HepG2 (cell line): ENCODE measurements around the gene HSP90AB1. TPM values are rescaled to one million over a fixed set of nuclear protein-coding genes. Genes with fewer than 3 reads are reported as not detected.
A peak's percentile ranks its signal among the peaks of the same experiment; 100 is the strongest.
"Not testable (repeated sequence)": the region's sequence is repeated elsewhere in the genome, so short reads cannot be mapped to it uniquely, and the experiment has no call there.

Experiments used
- ATAC-seq: fragments of 200-7000 bp; cut with Tn5 transposase; 3 replicates; pipeline ENCODE4 v1.9.1; 2020; ENCODE audit warnings: mild to moderate bottlenecking, moderate library complexity
- BruUV-seq: library from RNA; stranded (reverse); fragments of 400-500 nt; replicated peaks from 2 replicates; lab custom pipeline; 2021; lab: Mats Ljungman, UMichigan
- CTCF ChIA-PET: fragments of 300-600 bp; formaldehyde crosslinking; extraction: SDS; loops from one replicate; lab custom pipeline; 2021; ENCODE audit warnings: low total read pairs, inconsistent platforms, low intra/inter-chr PET ratio; lab: Yijun Ruan, JAX
- POLR2A ChIA-PET: fragments of 350-600 bp; sonication (Branson Sonifier 250); formaldehyde crosslinking; loops from one replicate; lab custom pipeline; 2020; ENCODE audit warnings: antibody characterized with exemption, inconsistent platforms; lab: Yijun Ruan, JAX
- DNase-seq: peaks from one replicate; pipeline ENCODE4 v3.0.0-alpha.2; 2015; ENCODE audit warnings: low spot score
- FAIRE-seq: peaks from 3 replicates; lab custom pipeline; 2011; peaks lifted over from hg19 to GRCh38; lab: Jason Lieb, UNC
- H2AFZ ChIP-seq: one replicate; pipeline ENCODE4 v1.6.1; 2011; ENCODE audit warnings: low read length, inconsistent platforms
- H3K27ac ChIP-seq: fragments of 300-600 bp; 3 replicates; pipeline ENCODE4 v1.8.0; 2011; ENCODE audit warnings: mixed run types, mild to moderate bottlenecking, mixed read lengths, low read length, inconsistent platforms; ENCODE audit not compliant: insufficient read depth; ENCODE audit errors: extremely low read length
- H3K27me3 ChIP-seq, 2 experiments: fragments of 200-600 bp in 1 of 2; 2 replicates in 1 of 2; 3 replicates in 1 of 2; pipeline versions ENCODE4 v1.6.0 to v1.8.0; 2011; ENCODE audit warnings: low read length in 2 of 2, mild to moderate bottlenecking in 2 of 2, moderate library complexity in 2 of 2, inconsistent platforms in 1 of 2; ENCODE audit not compliant: insufficient read depth in 2 of 2, control insufficient read depth in 1 of 2
- H3K36me3 ChIP-seq, 2 experiments: fragments of 200-600 bp in 1 of 2; replicated peaks in 1 of 2; 2 replicates in 1 of 2; 3 replicates in 1 of 2; pipeline versions ENCODE4 v1.5.1 to v1.8.0; 2011; ENCODE audit warnings: low read length in 2 of 2, inconsistent platforms in 1 of 2; ENCODE audit not compliant: insufficient read depth in 2 of 2, control insufficient read depth in 1 of 2
- H3K4me1 ChIP-seq: 2 replicates; pipeline ENCODE4 v1.5.1; 2012; ENCODE audit warnings: low read length, inconsistent platforms; ENCODE audit not compliant: insufficient read depth
- H3K4me2 ChIP-seq: 2 replicates; pipeline ENCODE4 v1.6.0; 2011; ENCODE audit warnings: low read depth, low read length, inconsistent platforms
- H3K4me3 ChIP-seq, 3 experiments: fragments of 200-600 bp in 1 of 3; sonication (generic), shearing (Covaris generic) in 1 of 3; replicated peaks in 1 of 3; 2 replicates each; pipeline ENCODE4 v1.5.1; 2011 to 2016; ENCODE audit warnings: low read length in 3 of 3, inconsistent platforms in 2 of 3, low read depth in 2 of 3, mild to moderate bottlenecking in 2 of 3, control low read depth in 1 of 3, mixed read lengths in 1 of 3; ENCODE audit not compliant: insufficient read depth in 1 of 3
- H3K79me2 ChIP-seq: one replicate; pipeline ENCODE4 v1.6.1; 2011; ENCODE audit warnings: low read length, inconsistent platforms; ENCODE audit not compliant: insufficient read depth
- H3K9ac ChIP-seq: 2 replicates; pipeline ENCODE4 v1.6.0; 2011; ENCODE audit warnings: mild to moderate bottlenecking, low read depth, low read length, inconsistent platforms; ENCODE audit not compliant: insufficient read depth
- H3K9me3 ChIP-seq: 2 replicates; pipeline ENCODE4 v1.5.1; 2012; ENCODE audit warnings: mild to moderate bottlenecking, low read length
- H4K20me1 ChIP-seq: 2 replicates; pipeline ENCODE4 v1.6.0; 2011; ENCODE audit warnings: inconsistent platforms, mild to moderate bottlenecking, low read length, moderate library complexity; ENCODE audit not compliant: insufficient read depth
- DZIP1 ChIP-seq: sonication (generic); formaldehyde crosslinking; IDR thresholded peaks from 2 replicates; pipeline ENCODE4 v1.5.0; 2020; ENCODE audit warnings: mild to moderate bottlenecking, missing genetic modification reagents
- NCOA2 ChIP-seq: sonication (generic); formaldehyde crosslinking; IDR thresholded peaks from 2 replicates; pipeline ENCODE4 v1.8.0; 2022; ENCODE audit warnings: inconsistent platforms
- POLR2AphosphoS2 ChIP-seq: IDR thresholded peaks from 2 replicates; pipeline ENCODE4 v1.6.1; 2011; ENCODE audit warnings: low read depth, low read length, improper control_type of control experiment
- ZNF260 ChIP-seq: sonication (generic); formaldehyde crosslinking; IDR thresholded peaks from 2 replicates; pipeline ENCODE4 v1.4.0; 2020; ENCODE audit warnings: missing genetic modification reagents, low read depth, mild to moderate bottlenecking, borderline replicate concordance
- WGBS: methylation state at CpG from one replicate; pipeline ENCODE4 v1.1.6; 2017; ENCODE audit warnings: low lambda C conversion rate; 5-methylcytosine and 5-hydroxymethylcytosine counted together
- in situ Hi-C: cut with HindIII; loops from 2 replicates; pipeline ENCODE4 v1.10.0; 2017; ENCODE audit warnings: low pct_unique_long_range_greater_than_20kb; ENCODE audit not compliant: extremely low pct_ligation_motif_present
- intact Hi-C: fragments of 100-400 bp; cut with micrococcal nuclease; formaldehyde crosslinking; loops from one replicate; pipeline ENCODE4 v1.10.0; 2022; ENCODE audit not compliant: unreplicated experiment
- polyA plus RNA-seq, 8 experiments: library from polyadenylated mRNA; depleted of rRNA in 3 of 8; stranded (reverse) in 7 of 8; unstranded in 1 of 8; fragments of >200 nt; fragmentation: Illumina TruSeq in 4 of 8; extraction: Trizol in 4 of 8; gene quantifications; 2 replicates each; pipeline versions ENCODE4 v1.2.1 to v1.2.3, GENCODE V29; 2011 to 2016; ENCODE audit warnings: low read depth in 4 of 8, missing spikeins in 1 of 8, mixed read lengths in 1 of 8; ENCODE audit not compliant: insufficient read depth in 1 of 8
- total RNA-seq, 5 experiments: library from RNA; depleted of rRNA; stranded (reverse); fragments of >200 nt; fragmentation: Illumina TruSeq; extraction: Trizol; gene quantifications; 2 replicates each; pipeline ENCODE4 v1.2.3, GENCODE V29; 2016; ENCODE audit warnings: low read depth in 1 of 5

HSP90AB1 gene
- total and polyA plus RNA-seq, 2 of the 13 experiments (the other 11 are each of a cell fraction or from before 2014, with no cell fraction given): 1,325 to 1,472 TPM

GRCh38 chr6:44231426-44231825 is 15.5 kb upstream of the HSP90AB1 start:
- 98% methylated on average over 9 of the region's 9 CpGs for WGBS
- DNase-seq, FAIRE-seq, H4K20me1 ChIP-seq, in situ Hi-C loops, H3K4me3 ChIP-seq, H3K9me3 ChIP-seq, H2AFZ ChIP-seq, H3K4me2 ChIP-seq, CTCF ChIA-PET, ATAC-seq, H3K27ac ChIP-seq, BruUV-seq, POLR2A ChIA-PET, intact Hi-C loops, H3K9ac ChIP-seq, H3K79me2 ChIP-seq, H3K27me3 ChIP-seq: not testable (repeated sequence)
- Histone ChIP-seq H3K36me3 (peaks cover 11 to 24% of the 10 kb centered on the region in 2 experiments), H3K4me1 (peaks cover 48% of the 10 kb centered on the region)

- Histone ChIP-seq H3K9ac (no peak overlapping the region), H4K20me1 (no peaks in the 10 kb centered on the region), H3K4me1 (peaks cover 53% of the 10 kb centered on the region), H3K27me3 (no peaks in the 10 kb centered on the region), H3K4me2 (no peak overlapping the region), H3K4me3 (no peak overlapping the region), H3K27ac (no peak overlapping the region), H3K79me2 (no peaks in the 10 kb centered on the region), H2AFZ (no peak overlapping the region), H3K9me3 (no peaks in the 10 kb centered on the region), H3K36me3 (peaks cover 11 to 24% of the 10 kb centered on the region in 2 experiments)
- POLR2A ChIA-PET: interaction anchor here (3.7 kb wide), 1 partner anchor 9 kb away, joined by 20 read pairs; the partner anchor contains the start of gene SLC29A1
- intact Hi-C loops: no loop called here
- WGBS: 94% methylated on average over 16 of the region's 16 CpGs
- FAIRE-seq: no peak
- CTCF ChIA-PET: interaction anchor here (2.6 to 5.3 kb wide), 3 partner anchors 11 to 137 kb away, joined by 18 to 38 read pairs (median 36); partner anchors contain the start of gene SLC29A1
- no peak for TF ChIP-seq NCOA2 (CRISPR knock-in tag)
- no peak for TF ChIP-seq POLR2AphosphoS2
- TF ChIP-seq ZNF260: no peak
- peak; percentile 21; the same call in 1 of the 2 replicates for TF ChIP-seq DZIP1 (CRISPR knock-in tag)
- no peak for DNase-seq
- no peak for ATAC-seq
- in situ Hi-C loops: no loop called here
- BruUV-seq: no TSS peak
Observed at GRCh38 chr6:44232676-44233566, 14.0 kb upstream of the HSP90AB1 start.
